Thoracic aorta (tissue), 2 donors: Measurements from ENCODE around the gene GJB2. TPM values are rescaled to one million over a fixed set of nuclear protein-coding genes. Genes with fewer than 3 reads are reported as not detected.

Experiments
- ATAC-seq: fragments of 150-250 bp; one replicate; pipeline ENCODE4 v1.8.0; 2017; ENCODE audit warnings: low read depth; ENCODE audit not compliant: insufficient number of reproducible peaks, low FRiP score
- DNase-seq: peaks from one replicate; pipeline ENCODE4 v3.0.0-alpha.2; 2020; ENCODE audit warnings: low spot score
- H3K27ac ChIP-seq, 2 donors: fragments of 200-600 bp; sonication (generic); 1 replicate in 1 of 2; 2 replicates in 1 of 2; pipeline ENCODE4 v1.5.1; 2016; ENCODE audit warnings: mild to moderate bottlenecking in 2 of 2, moderate library complexity in 2 of 2
- H3K27me3 ChIP-seq: fragments of 200-600 bp; sonication (generic); replicated peaks from 2 replicates; pipeline ENCODE4 v1.6.0; 2016; ENCODE audit warnings: mild to moderate bottlenecking; ENCODE audit not compliant: insufficient read depth
- H3K36me3 ChIP-seq: fragments of 200-600 bp; sonication (generic); one replicate; pipeline ENCODE4 v1.5.1; 2016
- H3K4me1 ChIP-seq, 2 donors: fragments of 200-600 bp; sonication (generic); 1 replicate in 1 of 2; 2 replicates in 1 of 2; pipeline versions ENCODE4 v1.5.1 to v1.6.0; 2016; ENCODE audit warnings: low read depth in 2 of 2, mild to moderate bottlenecking in 1 of 2; ENCODE audit not compliant: control insufficient read depth in 1 of 2
- H3K4me3 ChIP-seq: fragments of 200-600 bp; sonication (generic); 2 replicates; pipeline ENCODE4 v1.5.1; 2016; ENCODE audit warnings: mild to moderate bottlenecking
- H3K9me3 ChIP-seq: fragments of 200-600 bp; sonication (generic); 2 replicates; pipeline ENCODE4 v1.5.1; 2016
- total RNA-seq, 2 donors: library from RNA; depleted of rRNA; stranded (reverse); fragments of >200 nt; gene quantifications; one replicate each; pipeline versions ENCODE4 v1.1.0 to v1.2.3, GENCODE V29; 2016
- TF ChIP-seq, protein P1 (sequence below): fragments of 200-600 bp; sonication (generic); IDR thresholded peaks from one replicate; pipeline ENCODE4 v1.5.1; 2019; ENCODE audit warnings: antibody characterized with exemption

GJB2 gene
- total RNA-seq, 2 donors from 2014 or later: 0.27 to 1.1 TPM

DNA sequence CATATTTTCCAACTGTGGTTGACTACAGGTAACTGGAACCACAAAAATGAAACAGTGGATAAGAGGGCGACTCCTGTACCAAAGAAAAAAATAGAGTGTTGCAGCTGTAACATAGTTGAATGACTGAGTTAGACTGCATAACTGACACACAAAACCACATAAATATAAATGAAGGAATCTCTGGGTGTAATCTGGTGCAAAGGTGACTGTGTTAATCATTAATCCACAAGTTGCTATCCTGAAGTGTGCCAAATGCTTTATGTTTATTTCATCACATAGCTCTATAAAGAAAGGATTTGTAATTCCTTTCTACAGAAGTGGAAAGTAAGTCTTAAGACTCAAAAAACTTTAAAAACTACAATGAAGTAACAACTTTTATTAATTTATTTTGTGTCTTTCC lies 6.0 kb upstream of the GJB2 start:
- peaks cover 5 to 12% of the 10 kb centered on the region in 2 donors for H3K4me1 ChIP-seq
- H3K9me3 ChIP-seq: peaks cover 5% of the 10 kb centered on the region
- no peaks in the 10 kb centered on the region for H3K36me3 ChIP-seq
- no peak overlapping the region for H3K27ac ChIP-seq
- no peak for DNase-seq
- no peak overlapping the region for H3K4me3 ChIP-seq
- no peak for ATAC-seq
- H3K27me3 ChIP-seq: peaks cover 8% of the 10 kb centered on the region
- TF ChIP-seq, protein P1, sequence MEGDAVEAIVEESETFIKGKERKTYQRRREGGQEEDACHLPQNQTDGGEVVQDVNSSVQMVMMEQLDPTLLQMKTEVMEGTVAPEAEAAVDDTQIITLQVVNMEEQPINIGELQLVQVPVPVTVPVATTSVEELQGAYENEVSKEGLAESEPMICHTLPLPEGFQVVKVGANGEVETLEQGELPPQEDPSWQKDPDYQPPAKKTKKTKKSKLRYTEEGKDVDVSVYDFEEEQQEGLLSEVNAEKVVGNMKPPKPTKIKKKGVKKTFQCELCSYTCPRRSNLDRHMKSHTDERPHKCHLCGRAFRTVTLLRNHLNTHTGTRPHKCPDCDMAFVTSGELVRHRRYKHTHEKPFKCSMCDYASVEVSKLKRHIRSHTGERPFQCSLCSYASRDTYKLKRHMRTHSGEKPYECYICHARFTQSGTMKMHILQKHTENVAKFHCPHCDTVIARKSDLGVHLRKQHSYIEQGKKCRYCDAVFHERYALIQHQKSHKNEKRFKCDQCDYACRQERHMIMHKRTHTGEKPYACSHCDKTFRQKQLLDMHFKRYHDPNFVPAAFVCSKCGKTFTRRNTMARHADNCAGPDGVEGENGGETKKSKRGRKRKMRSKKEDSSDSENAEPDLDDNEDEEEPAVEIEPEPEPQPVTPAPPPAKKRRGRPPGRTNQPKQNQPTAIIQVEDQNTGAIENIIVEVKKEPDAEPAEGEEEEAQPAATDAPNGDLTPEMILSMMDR: no peak

DNA sequence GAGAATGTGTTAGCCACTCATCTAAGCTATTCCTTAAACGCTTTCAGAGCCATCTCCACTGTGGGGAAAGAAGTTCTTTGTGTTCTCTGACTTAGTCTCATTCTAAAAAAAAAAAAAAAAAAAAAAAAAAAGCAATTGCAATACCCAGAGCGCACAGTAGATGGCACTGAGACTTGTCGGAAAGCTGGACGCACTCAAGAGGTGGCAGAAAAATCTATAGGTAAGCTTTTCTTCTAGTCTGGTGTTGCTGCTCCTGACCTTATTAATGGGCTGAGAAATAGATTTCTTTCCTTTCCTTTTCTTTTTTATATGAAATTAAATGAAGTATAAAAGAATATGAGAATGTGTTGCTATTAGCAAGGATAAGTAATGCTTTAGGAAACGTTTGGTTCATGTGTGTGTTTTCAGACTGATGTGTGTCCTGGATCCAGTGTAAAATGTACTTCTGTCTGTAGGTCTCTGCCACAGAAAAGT lies 4.7 kb upstream of the GJB2 start:
- no peak overlapping the region for H3K4me3 ChIP-seq
- peaks cover 17% of the 10 kb centered on the region for H3K27me3 ChIP-seq
- TF ChIP-seq, protein P1: peak; percentile 52
- no peak overlapping the region for H3K27ac ChIP-seq
- DNase-seq: no peak
- peaks cover 5% of the 10 kb centered on the region for H3K9me3 ChIP-seq
- H3K36me3 ChIP-seq: no peaks in the 10 kb centered on the region
- peaks cover 19 to 25% of the 10 kb centered on the region in 2 donors for H3K4me1 ChIP-seq
- no peak for ATAC-seq

DNA sequence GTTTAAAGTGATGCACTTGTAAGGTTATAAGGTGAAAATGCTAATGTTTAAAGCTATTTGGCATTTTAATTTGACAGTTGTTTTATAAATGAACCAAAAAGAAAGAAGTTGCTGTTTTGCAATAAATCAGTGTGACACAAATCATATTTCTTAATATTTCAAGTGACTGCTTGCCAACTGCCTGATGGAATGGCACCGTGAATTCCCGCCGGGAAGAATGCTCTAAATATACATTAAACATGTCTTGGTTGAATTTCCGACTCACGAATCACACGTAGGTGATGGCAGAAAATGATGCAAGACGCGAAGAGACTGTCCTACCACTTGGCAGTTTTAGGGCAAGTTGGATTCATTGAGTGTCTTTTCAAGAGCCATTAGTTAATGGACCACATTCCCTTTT lies 3.1 kb upstream of the GJB2 start:
- H3K36me3 ChIP-seq: no peaks in the 10 kb centered on the region
- H3K9me3 ChIP-seq: no peaks in the 10 kb centered on the region
- peaks cover 17% of the 10 kb centered on the region for H3K27me3 ChIP-seq
- H3K27ac ChIP-seq: no peak overlapping the region
- no peak for ATAC-seq
- H3K4me3 ChIP-seq: no peak overlapping the region
- peaks cover 23 to 32% of the 10 kb centered on the region in 2 donors for H3K4me1 ChIP-seq
- TF ChIP-seq, protein P1: no peak
- no peak for DNase-seq

DNA sequence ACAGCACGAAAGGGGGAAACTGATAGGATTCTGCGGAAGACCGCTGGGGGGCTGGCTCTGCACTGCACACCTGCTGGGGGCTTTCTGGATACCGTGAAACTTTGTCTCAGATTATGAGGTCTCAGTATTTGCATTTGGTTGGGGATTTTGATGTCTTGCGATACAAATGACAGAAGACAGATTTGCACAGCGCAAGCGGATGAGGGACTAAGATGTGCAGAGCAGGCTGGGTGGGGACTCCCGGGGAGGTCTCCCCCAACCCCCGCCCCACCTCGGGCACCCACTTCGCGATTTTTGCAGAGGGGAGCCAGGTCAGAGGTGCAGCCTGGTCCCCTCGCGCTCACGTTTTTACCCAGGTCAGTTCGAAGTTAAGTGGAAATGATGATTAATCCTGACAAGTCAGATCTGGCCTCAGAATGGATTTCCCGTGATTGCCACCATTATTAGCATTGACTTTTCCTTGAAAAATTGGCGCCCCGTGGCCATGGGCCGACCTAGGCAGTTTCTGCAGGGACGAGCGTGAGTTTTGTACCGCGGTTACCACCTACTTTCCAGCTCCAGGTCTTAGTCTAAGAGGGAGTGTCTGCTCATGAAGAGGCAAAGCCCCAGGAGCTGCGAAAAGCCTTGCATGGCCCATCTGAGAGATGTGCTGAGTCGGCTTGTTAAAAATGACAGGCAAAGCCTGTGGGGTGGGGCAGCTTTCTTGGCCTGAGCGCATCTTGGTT lies 1.3 kb upstream of the GJB2 start:
- Histone ChIP-seq H3K36me3 (no peaks in the 10 kb centered on the region), H3K4me3 (peak overlapping the region; percentile 75), H3K4me1 (peaks cover 23 to 32% of the 10 kb centered on the region in 2 donors), H3K27me3 (peaks cover 17% of the 10 kb centered on the region), H3K9me3 (no peaks in the 10 kb centered on the region), H3K27ac (no peak overlapping the region)
- ATAC-seq (no peak), DNase-seq (no peak)
- TF ChIP-seq, protein P1: no peak

DNA sequence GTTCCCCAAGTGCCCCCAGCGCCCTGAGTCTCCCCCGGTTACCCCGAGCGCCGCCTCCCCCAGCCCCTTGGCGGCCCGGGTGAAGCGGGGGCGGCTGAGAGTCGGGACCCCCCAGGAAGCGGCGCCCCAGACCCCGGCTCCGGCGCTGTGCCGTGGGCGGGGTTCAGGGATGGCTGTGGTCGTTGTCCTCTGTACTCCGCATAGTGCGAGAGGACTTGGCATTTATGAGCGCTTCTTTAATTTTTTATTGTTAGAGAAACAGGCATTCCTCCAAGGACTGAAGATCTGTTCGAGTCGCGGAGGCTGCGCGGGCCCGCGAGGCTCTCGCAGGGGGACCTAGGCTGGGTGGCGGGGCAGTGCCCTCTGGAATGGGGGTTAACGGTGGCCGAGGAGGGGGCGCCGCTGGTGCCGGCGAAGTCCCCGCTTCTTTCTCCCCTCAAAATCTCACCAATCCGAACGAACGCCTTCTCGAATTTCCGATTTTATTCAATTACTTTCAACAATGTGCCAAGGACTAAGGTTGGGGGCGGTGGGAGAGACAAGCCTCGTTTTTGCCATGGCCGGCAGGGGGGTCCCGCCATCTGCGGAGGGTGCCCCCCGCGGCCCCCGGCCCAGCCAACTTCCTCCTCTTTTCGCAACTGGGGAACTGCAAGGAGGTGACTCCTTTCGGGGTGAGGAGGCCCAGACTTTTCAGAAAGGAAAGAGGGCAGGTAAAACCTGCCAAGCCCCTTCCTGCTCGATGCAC lies 596 bp upstream of the GJB2 start:
- Histone ChIP-seq H3K9me3 (no peaks in the 10 kb centered on the region), H3K27ac (no peak overlapping the region), H3K4me1 (peaks cover 23 to 32% of the 10 kb centered on the region in 2 donors), H3K36me3 (no peaks in the 10 kb centered on the region), H3K4me3 (peak overlapping the region; percentile 75), H3K27me3 (peaks cover 17% of the 10 kb centered on the region)
- ATAC-seq (no peak), DNase-seq (no peak)
- TF ChIP-seq, protein P1: no peak
